Smooth muscle cell of bladder (primary cell): ENCODE data around the gene NOL3. TPM values are rescaled to one million over a fixed set of nuclear protein-coding genes. Genes with fewer than 3 reads are reported as not detected.

Experiments used
- total RNA-seq: library from RNA; depleted of rRNA; stranded (reverse); fragments of >200 nt; gene quantifications from 2 replicates; pipeline ENCODE4 v1.2.3, GENCODE V29; 2014

The NOL3 gene
- total RNA-seq = 13.8 and 16.9 TPM in 2 replicates

DNA sequence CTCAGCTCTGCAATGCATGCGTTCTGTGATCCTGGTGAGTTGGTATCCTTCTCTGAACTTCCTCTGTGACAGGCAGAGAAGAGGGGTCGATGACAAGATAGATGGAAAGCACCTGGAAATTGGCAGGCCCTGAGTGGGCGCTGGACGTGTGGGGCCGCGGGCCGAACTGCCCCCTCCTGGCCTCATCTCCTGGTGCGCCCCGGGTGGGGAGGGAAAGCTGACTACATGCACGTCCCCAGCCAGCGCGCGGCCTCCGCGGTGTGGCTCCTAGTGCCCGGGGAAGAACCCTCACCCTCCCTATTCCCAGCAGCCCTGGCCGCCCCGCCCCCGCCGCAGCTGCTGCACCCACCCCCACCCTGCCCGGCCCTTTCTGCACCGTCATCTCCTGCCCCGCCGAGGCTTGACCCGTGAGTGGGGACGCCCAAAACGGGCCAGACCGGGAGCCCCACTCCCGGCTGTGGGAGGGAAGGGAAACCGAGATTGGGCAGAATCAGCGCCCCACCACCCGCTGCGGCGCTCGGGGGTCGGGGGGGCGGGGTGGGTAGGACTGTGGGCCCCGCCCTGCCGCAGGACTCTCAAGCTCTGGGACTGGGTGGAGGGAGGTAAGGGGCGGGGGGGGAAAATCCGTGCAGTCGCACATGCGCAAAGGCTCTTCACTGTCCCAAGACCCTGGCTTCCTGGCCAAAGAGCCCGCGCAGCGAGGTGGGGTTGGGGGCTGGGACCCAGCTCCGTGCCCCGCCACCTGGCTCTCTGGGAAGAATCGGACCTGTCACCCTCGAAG, at the start of gene NOL3:
Gene NOL3 (plus strand): TSS at position 371 of the 781 bp plus-strand sequence.

DNA sequence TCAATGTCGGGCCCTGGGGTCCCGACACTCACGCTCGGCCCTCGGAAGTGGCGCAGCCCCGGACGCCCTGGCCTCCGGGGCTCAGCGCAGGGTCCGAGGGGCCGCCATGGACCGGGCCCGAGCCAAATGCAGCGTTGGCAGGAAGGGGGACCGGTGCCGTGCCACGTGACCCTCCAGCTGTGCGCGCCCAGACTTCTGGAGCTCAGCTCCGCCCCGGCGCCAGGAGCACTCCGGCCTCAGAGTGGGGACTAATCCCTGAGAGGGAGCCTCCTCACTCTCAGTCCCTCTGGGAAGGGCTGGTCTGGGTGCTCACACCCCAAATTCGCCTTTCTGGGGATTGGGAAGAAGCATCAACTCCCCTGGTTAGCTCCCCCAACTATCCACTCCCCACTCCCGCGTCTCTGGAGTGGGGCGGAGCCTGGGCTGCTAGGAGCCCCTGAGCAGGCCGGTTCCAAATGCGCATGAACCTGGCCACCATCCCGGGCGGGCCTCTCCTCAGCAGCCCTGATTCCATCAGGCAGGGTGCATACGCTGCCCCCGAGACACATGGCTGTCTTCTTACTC, 19.4 kb upstream of the NOL3 start, which contains the start of gene B3GNT9:
Gene B3GNT9 (minus strand): TSS at position 166 of the 564 bp plus-strand sequence. CDS start 513 bp downstream, outside the sequence.

GRCh38 chr16:67164599-67165061, 5.7 kb upstream of the NOL3 start, which contains the start of gene HSF4:
Gene HSF4, plus strand, starts transcription at chr16:67164745. Its CDS starts 67 bp downstream, at chr16:67164812.

DNA sequence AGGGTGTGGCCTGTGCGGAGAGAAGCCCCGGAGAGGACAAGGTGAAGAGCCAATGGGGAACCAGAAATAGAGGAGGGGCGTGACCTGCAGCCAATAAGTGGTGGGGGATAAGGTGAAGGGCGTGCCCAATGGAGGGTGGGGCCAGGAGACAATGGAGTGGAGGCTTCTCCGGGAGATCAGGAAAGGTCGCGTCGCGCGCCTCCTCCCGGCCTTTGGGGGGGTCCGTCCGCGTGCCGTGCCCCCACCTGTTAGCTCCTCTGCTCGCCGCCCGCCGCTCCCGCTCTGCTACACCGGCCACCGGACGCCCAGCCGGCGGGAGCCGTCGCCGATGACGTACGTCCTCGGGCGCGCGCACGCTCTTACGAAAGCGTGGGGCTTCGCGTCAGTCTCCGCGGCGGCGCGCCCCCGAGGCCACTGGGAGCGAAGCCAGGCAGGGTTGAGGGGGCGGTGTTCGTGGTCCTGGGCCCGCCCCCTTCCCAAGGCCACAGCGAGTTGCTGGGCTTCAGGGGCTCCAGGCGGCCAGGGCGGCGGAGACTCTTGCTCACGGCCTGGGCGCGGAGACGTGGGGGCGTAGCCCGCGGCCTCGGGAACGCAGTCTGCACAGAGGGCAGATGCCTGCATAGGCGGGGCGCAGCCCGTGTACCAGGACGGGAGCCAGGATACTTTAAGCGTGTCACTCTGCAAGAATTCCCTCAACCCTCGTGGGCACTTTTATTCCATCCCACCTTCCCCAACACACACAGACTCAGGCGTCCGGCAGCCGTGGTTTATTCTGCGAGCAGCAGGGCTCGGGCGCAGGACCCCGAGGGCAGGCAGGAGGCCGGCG, 13.5 kb downstream of the NOL3 start, which contains the start of gene MATCAP1:
Gene MATCAP1 (minus strand): TSS at position 337 of the 826 bp plus-strand sequence. CDS start 3,353 bp downstream, outside the sequence.

GRCh38 chr16:67190041-67190440, 19.7 kb downstream of the NOL3 start, which contains the start of gene EXOC3L1:
Gene EXOC3L1, minus strand, starts transcription at chr16:67190136. Its CDS starts 460 bp downstream, at chr16:67189676.

DNA sequence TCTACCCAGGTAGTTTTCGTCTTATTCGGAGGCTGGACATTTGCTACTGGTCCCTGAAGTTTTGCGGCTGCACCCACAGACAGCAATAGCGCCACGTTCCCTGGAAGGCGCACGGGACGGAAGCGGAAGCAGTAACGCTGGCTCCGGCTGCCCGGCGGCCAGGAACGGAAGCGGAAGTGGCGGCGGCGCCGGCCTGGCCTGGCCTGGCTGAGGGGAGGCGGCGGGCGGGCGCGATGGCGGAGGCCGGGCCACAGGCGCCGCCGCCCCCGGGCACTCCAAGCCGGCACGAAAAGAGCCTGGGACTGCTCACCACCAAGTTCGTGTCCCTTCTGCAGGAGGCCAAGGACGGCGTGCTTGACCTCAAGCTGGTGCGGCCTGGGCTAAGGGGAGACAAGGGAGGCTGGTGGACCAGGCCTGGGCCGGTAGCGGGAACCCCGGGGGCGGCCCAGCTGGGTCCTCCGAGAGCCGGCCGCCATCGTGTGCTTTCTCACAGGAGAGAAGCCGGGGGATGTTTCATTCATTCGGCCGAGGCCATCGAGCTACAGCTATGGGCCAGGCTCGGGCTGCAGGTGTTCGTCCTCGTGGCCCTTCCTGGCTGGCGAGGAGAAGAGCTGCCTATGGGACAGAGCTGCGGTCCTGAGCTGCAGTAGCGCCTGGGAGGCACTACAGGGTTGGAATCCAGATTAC, 21.8 kb downstream of the NOL3 start, which contains the start of gene E2F4:
Gene E2F4 (plus strand): TSS at position 161 of the 687 bp plus-strand sequence. CDS start 73 bp downstream, at position 234.

GRCh38 chr16:67199011-67199807, 28.9 kb downstream of the NOL3 start, which contains the start of gene ELMO3:
Gene ELMO3, plus strand, starts transcription at chr16:67199131. Its CDS starts 196 bp downstream, at chr16:67199327.

Other genes with a start within 250 kb of the NOL3 start
- gene RRAD, start 245.0 kb upstream of the NOL3 start, total RNA-seq = 7.1 and 13.5 TPM in 2 replicates
- 180 and 234 TPM in 2 replicates for gene CIAO2B, start 236.1 kb upstream of the NOL3 start, total RNA-seq
- gene CES2, start 235.0 kb upstream of the NOL3 start, total RNA-seq = 24.1 and 25.9 TPM in 2 replicates
- 0.14 and 0.28 TPM in 2 replicates for gene CES3, start 209.3 kb upstream of the NOL3 start, total RNA-seq
- 2.3 and 2.8 TPM in 2 replicates for gene CES4A, start 181.9 kb upstream of the NOL3 start, total RNA-seq
- gene CBFB, start 141.4 kb upstream of the NOL3 start, total RNA-seq = 43.9 and 84.4 TPM in 2 replicates
- 14.4 and 14.9 TPM in 2 replicates for gene PHAF1, start 60.6 kb upstream of the NOL3 start, total RNA-seq
- gene B3GNT9, start 19.5 kb upstream of the NOL3 start, total RNA-seq = 36.8 and 51.8 TPM in 2 replicates
- 15.2 and 16.7 TPM in 2 replicates for gene TRADD, start 10.6 kb upstream of the NOL3 start, total RNA-seq
- gene FBXL8, start 10.6 kb upstream of the NOL3 start, total RNA-seq = 7.8 and 9.9 TPM in 2 replicates
- gene HSF4, start 5.8 kb upstream of the NOL3 start, total RNA-seq = 6.4 and 13.2 TPM in 2 replicates
- gene MATCAP1, start 13.4 kb downstream of the NOL3 start, total RNA-seq = 8.2 and 9.0 TPM in 2 replicates
- 0.09 TPM in 1 of 2 replicates, not detected in the other for gene EXOC3L1, start 19.6 kb downstream of the NOL3 start, total RNA-seq
- 36.7 and 45.9 TPM in 2 replicates for gene E2F4, start 21.6 kb downstream of the NOL3 start, total RNA-seq
- gene ELMO3, start 28.6 kb downstream of the NOL3 start, total RNA-seq = 0.28 TPM in 2 replicates
- 44.2 and 59.6 TPM in 2 replicates for gene TMEM208, start 56.6 kb downstream of the NOL3 start, total RNA-seq
- 5.0 and 5.3 TPM in 2 replicates for gene FHOD1, start 76.9 kb downstream of the NOL3 start, total RNA-seq
- 0.83 and 0.85 TPM in 2 replicates for gene SLC9A5, start 78.4 kb downstream of the NOL3 start, total RNA-seq
- 5.6 and 7.7 TPM in 2 replicates for gene PLEKHG4, start 109.0 kb downstream of the NOL3 start, total RNA-seq
- gene KCTD19, start 156.2 kb downstream of the NOL3 start, total RNA-seq = under 0.01 and 0.14 TPM in 2 replicates
- 0.14 TPM in 1 of 2 replicates, not detected in the other for gene LRRC36, start 156.3 kb downstream of the NOL3 start, total RNA-seq
- 0.92 and 1.00 TPM in 2 replicates for gene TPPP3, start 223.0 kb downstream of the NOL3 start, total RNA-seq
- gene ZDHHC1, start 245.9 kb downstream of the NOL3 start, total RNA-seq = 5.3 and 6.5 TPM in 2 replicates